IMR-90 (cell line): ENCODE data around the gene DOCK4. TPM values are rescaled to one million over a fixed set of nuclear protein-coding genes. Genes with fewer than 3 reads are reported as not detected.

Experiments used
- microRNA-seq, 2 experiments: library from miRNA; stranded (forward) in 1 of 2; unstranded in 1 of 2; fragments of 10-50 nt in 1 of 2; fragments of <30 nt in 1 of 2; gene quantifications in 1 of 2; microRNA quantifications in 1 of 2; one replicate each; pipeline versions ENCODE3 to v1.1.0; 2013 to 2020; ENCODE audit not compliant: insufficient read depth in 1 of 2, insufficient read length in 1 of 2, unreplicated experiment in 1 of 2
- polyA plus RNA-seq, 3 experiments: library from polyadenylated mRNA; depleted of rRNA; stranded (reverse); fragments of >200 nt; gene quantifications; 2 replicates each; pipeline ENCODE4 v1.2.3, GENCODE V29; 2012; ENCODE audit warnings: low replicate concordance in 1 of 3
- small RNA-seq, 5 experiments: library from RNA; depleted of rRNA; stranded (forward); fragments of <200 nt; gene quantifications; one replicate each; pipeline ENCODE3, GENCODE V24; 2012
- total RNA-seq: library from RNA; depleted of rRNA; stranded (reverse); fragments of >200 nt; gene quantifications from 2 replicates; pipeline ENCODE4 v1.2.3, GENCODE V29; 2012; rRNA removed

Gene DOCK4
- total and polyA plus RNA-seq, 2 of the 4 experiments (the other 2 are of a cell fraction): 4.4 to 12.2 TPM

Small RNA genes lying within 50 kb of the gene (microRNA-seq; reads per million reads assigned to microRNA genes)
- gene RNA5SP237 (ENCODE audit: insufficient read depth, insufficient read length): not detected

Small RNA genes lying within 50 kb of the gene (small RNA-seq; reads per million reads assigned to genes)
- gene RNA5SP237: 0 reads per million in 5 experiments

Other genes starting within 250 kb of the DOCK4 start
- gene ZNF277, start 296 bp upstream of the DOCK4 start, total RNA-seq: 21.3 and 45.0 TPM in 2 replicates
- 6.0 and 7.3 TPM in 2 replicates for gene ZNF277, start 296 bp upstream of the DOCK4 start, polyA plus RNA-seq (2012; rRNA removed)
- 18.3 and 24.2 TPM in 2 replicates for gene IFRD1, start 244.1 kb upstream of the DOCK4 start, total RNA-seq
- 16.6 and 25.3 TPM in 2 replicates for gene IFRD1, start 244.1 kb upstream of the DOCK4 start, polyA plus RNA-seq (2012; rRNA removed)